Neural cell (in vitro differentiated cells): Measurements from ENCODE around the gene ZBTB17.
"Not testable (repeated sequence)": the region's sequence is repeated elsewhere in the genome, so short reads cannot be mapped to it uniquely, and the experiment has no call there.

Experiments
- EP300 ChIP-seq: fragments of 450-650 bp; conservative IDR thresholded peaks from 2 replicates; pipeline ENCODE4 v1.6.1; 2014; ENCODE audit warnings: antibody characterized with exemption, mild to moderate bottlenecking, moderate library complexity; ENCODE audit not compliant: poor library complexity, severe bottlenecking
- EZH2 ChIP-seq: fragments of 200-600, 300-800 bp; shearing (Covaris generic), sonication (generic); IDR thresholded peaks from 2 replicates; pipeline ENCODE4 v1.6.1; 2014; ENCODE audit warnings: antibody characterized with exemption, low read length, borderline replicate concordance, mild to moderate bottlenecking; ENCODE audit not compliant: insufficient read depth, poor library complexity, severe bottlenecking
- MXI1 ChIP-seq: fragments of 450-650 bp; conservative IDR thresholded peaks from 2 replicates; pipeline ENCODE4 v1.6.1; 2014; ENCODE audit warnings: antibody characterized with exemption, mild to moderate bottlenecking; ENCODE audit not compliant: poor library complexity, severe bottlenecking
- POLR2AphosphoS5 ChIP-seq: IDR thresholded peaks from 2 replicates; pipeline ENCODE4 v1.6.1; 2012
- RAD21 ChIP-seq: fragments of 450-650 bp; conservative IDR thresholded peaks from 2 replicates; pipeline ENCODE4 v1.6.1; 2014; ENCODE audit warnings: antibody characterized with exemption, mild to moderate bottlenecking, moderate library complexity
- TAF1 ChIP-seq: IDR thresholded peaks from 2 replicates; pipeline ENCODE4 v1.6.1; 2012; ENCODE audit warnings: low read depth
- TF ChIP-seq, protein P1 (sequence below): fragments of 450-650 bp; IDR thresholded peaks from 2 replicates; pipeline ENCODE4 v1.5.1; 2014; ENCODE audit warnings: antibody characterized with exemption, mild to moderate bottlenecking, moderate library complexity; ENCODE audit not compliant: poor library complexity, severe bottlenecking
- TF ChIP-seq, protein P2 (sequence below): IDR thresholded peaks from 2 replicates; pipeline ENCODE4 v1.6.1; 2012; ENCODE audit warnings: borderline replicate concordance

DNA sequence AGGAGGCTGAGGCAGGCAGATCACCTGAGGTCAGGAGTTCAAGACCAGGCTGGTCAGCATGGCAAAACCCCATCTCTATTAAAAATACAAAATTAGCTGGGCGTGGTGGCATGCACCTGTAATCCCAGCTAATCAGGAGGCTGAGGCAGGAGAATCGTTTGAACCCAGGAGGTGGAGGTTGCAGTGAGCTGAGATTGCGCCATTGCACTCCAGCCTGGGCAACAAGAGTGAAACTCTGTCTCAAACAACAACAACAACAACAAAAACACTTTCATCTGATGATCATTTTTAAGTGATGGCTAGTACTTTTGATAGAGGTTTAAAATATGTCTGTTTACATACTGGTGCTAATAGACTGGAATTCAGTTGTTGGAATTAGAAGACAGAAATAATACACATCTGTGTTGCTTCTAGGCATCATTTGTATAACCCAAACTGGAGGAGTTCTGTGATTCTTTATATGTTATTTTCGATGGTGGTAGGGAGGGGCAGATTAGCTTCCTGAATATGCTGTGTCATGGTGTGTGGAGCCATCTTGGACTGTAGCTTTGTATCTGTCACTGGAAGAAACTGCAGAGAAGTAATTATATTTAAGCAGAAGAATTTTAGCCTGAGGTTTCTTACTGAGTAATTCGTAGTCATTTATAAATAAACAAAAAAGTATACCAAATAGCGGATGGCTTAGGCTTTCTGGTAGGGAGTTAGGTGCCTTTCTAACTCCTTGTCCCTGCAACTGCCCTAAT, 82.9 kb downstream of the ZBTB17 start:
- TF ChIP-seq EZH2, MXI1, TAF1, RAD21, EP300, POLR2AphosphoS5: not testable (repeated sequence)
- TF ChIP-seq, protein P1, sequence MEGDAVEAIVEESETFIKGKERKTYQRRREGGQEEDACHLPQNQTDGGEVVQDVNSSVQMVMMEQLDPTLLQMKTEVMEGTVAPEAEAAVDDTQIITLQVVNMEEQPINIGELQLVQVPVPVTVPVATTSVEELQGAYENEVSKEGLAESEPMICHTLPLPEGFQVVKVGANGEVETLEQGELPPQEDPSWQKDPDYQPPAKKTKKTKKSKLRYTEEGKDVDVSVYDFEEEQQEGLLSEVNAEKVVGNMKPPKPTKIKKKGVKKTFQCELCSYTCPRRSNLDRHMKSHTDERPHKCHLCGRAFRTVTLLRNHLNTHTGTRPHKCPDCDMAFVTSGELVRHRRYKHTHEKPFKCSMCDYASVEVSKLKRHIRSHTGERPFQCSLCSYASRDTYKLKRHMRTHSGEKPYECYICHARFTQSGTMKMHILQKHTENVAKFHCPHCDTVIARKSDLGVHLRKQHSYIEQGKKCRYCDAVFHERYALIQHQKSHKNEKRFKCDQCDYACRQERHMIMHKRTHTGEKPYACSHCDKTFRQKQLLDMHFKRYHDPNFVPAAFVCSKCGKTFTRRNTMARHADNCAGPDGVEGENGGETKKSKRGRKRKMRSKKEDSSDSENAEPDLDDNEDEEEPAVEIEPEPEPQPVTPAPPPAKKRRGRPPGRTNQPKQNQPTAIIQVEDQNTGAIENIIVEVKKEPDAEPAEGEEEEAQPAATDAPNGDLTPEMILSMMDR, result not testable (repeated sequence)
- TF ChIP-seq, protein P2, sequence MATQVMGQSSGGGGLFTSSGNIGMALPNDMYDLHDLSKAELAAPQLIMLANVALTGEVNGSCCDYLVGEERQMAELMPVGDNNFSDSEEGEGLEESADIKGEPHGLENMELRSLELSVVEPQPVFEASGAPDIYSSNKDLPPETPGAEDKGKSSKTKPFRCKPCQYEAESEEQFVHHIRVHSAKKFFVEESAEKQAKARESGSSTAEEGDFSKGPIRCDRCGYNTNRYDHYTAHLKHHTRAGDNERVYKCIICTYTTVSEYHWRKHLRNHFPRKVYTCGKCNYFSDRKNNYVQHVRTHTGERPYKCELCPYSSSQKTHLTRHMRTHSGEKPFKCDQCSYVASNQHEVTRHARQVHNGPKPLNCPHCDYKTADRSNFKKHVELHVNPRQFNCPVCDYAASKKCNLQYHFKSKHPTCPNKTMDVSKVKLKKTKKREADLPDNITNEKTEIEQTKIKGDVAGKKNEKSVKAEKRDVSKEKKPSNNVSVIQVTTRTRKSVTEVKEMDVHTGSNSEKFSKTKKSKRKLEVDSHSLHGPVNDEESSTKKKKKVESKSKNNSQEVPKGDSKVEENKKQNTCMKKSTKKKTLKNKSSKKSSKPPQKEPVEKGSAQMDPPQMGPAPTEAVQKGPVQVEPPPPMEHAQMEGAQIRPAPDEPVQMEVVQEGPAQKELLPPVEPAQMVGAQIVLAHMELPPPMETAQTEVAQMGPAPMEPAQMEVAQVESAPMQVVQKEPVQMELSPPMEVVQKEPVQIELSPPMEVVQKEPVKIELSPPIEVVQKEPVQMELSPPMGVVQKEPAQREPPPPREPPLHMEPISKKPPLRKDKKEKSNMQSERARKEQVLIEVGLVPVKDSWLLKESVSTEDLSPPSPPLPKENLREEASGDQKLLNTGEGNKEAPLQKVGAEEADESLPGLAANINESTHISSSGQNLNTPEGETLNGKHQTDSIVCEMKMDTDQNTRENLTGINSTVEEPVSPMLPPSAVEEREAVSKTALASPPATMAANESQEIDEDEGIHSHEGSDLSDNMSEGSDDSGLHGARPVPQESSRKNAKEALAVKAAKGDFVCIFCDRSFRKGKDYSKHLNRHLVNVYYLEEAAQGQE, result not testable (repeated sequence)
